HCT116 (cell line): Measurements from ENCODE around the gene STRADA. TPM values are rescaled to one million over a fixed set of nuclear protein-coding genes. Genes with fewer than 3 reads are reported as not detected.

Experiments used
- ATAC-seq: fragments of 200-7000 bp; cut with Tn5 transposase; 2 replicates; pipeline ENCODE4 v1.9.1; 2020; ENCODE audit warnings: mild to moderate bottlenecking, moderate library complexity
- BruUV-seq: library from RNA; stranded (reverse); fragments of 400-500 nt; replicated peaks from 2 replicates; lab custom pipeline; 2021; lab: Mats Ljungman, UMichigan
- CTCF ChIA-PET: fragments of 300-600 bp; sonication (Branson Sonifier 250); formaldehyde crosslinking; loops from one replicate; lab custom pipeline; 2021; ENCODE audit warnings: antibody characterized with exemption; lab: Charles Lee
- POLR2A ChIA-PET: fragments of 300-600, 350-600 bp; sonication (Branson Sonifier 250); formaldehyde crosslinking; loops from one replicate; lab custom pipeline; 2021; ENCODE audit warnings: antibody characterized with exemption; lab: Charles Lee
- RAD21 ChIA-PET, 2 experiments: fragments of 300-600 bp; sonication (Branson Sonifier 250); formaldehyde crosslinking; loops; one replicate each; lab custom pipeline; 2023; ENCODE audit warnings: low total read pairs in 2 of 2; ENCODE audit not compliant: uncharacterized antibody in 2 of 2, unreplicated experiment in 2 of 2, low non-redundant PET in 1 of 2; lab: Charles Lee
- DNase-seq: peaks from one replicate; pipeline ENCODE4 v3.0.0-alpha.2; 2010; ENCODE audit warnings: low read depth, low spot score
- H2AFZ ChIP-seq: fragments of 200-600 bp; shearing (Covaris generic), sonication (generic); 2 replicates; pipeline ENCODE4 v1.6.1; 2017; ENCODE audit warnings: low read depth, mixed run types, mixed read lengths, antibody characterized with exemption, low read length; ENCODE audit not compliant: poor library complexity, severe bottlenecking
- H3K27ac ChIP-seq: 2 replicates; pipeline ENCODE4 v1.5.1; 2012; ENCODE audit warnings: low read depth, low read length
- H3K27me3 ChIP-seq: fragments of 200-600 bp; sonication (generic); 2 replicates; pipeline ENCODE4 v1.6.1; 2016; ENCODE audit warnings: mixed run types, low read length, mixed read lengths; ENCODE audit not compliant: insufficient read depth
- H3K36me3 ChIP-seq, 2 experiments: fragments of 200-500 bp in 1 of 2; fragments of 200-600 bp in 1 of 2; sonication (Bioruptor generic) in 1 of 2; sonication (generic) in 1 of 2; 2 replicates each; pipeline versions ENCODE4 v1.5.1 to v1.6.1; 2014 to 2016; ENCODE audit warnings: low read length in 2 of 2, inconsistent platforms in 1 of 2, mixed read lengths in 1 of 2, mixed run types in 1 of 2; ENCODE audit not compliant: insufficient read depth in 2 of 2, control insufficient read depth in 1 of 2
- H3K4me1 ChIP-seq, 2 experiments: fragments of 200-600 bp in 1 of 2; sonication (generic) in 1 of 2; 2 replicates each; pipeline versions ENCODE4 v1.5.1 to v1.6.1; 2012 to 2017; ENCODE audit warnings: low read length in 2 of 2, inconsistent platforms in 1 of 2, mild to moderate bottlenecking in 1 of 2, mixed read lengths in 1 of 2, mixed run types in 1 of 2, moderate library complexity in 1 of 2; ENCODE audit not compliant: insufficient read depth in 2 of 2, control insufficient read depth in 1 of 2
- H3K4me2 ChIP-seq: fragments of 200-600 bp; sonication (generic); 2 replicates; pipeline ENCODE4 v1.6.1; 2017; ENCODE audit warnings: mixed run types, low read length, mixed read lengths
- H3K4me3 ChIP-seq, 2 experiments: fragments of 200-600 bp in 1 of 2; sonication (generic) in 1 of 2; replicated peaks in 1 of 2; 2 replicates each; pipeline ENCODE4 v1.5.1; 2011 to 2016; ENCODE audit warnings: low read length in 2 of 2, control low read depth in 1 of 2, low read depth in 1 of 2, mild to moderate bottlenecking in 1 of 2, mixed read lengths in 1 of 2, mixed run types in 1 of 2
- H3K79me2 ChIP-seq: fragments of 200-600 bp; sonication (generic); 2 replicates; pipeline ENCODE4 v1.6.1; 2017; ENCODE audit warnings: mild to moderate bottlenecking, mixed run types, low read length, moderate library complexity, mixed read lengths; ENCODE audit not compliant: insufficient read depth
- H3K9ac ChIP-seq: fragments of 200-600 bp; sonication (generic); 2 replicates; pipeline ENCODE4 v1.6.1; 2016; ENCODE audit warnings: low read length, mixed read lengths
- H3K9me2 ChIP-seq: fragments of 200-600 bp; sonication (generic), shearing (Covaris generic); 2 replicates; pipeline ENCODE4 v1.6.1; 2017; ENCODE audit warnings: mixed run types, mild to moderate bottlenecking, moderate library complexity; ENCODE audit not compliant: insufficient read depth
- H3K9me3 ChIP-seq, 2 experiments: fragments of 200-500 bp in 1 of 2; fragments of 200-600 bp in 1 of 2; sonication (Bioruptor generic) in 1 of 2; sonication (generic) in 1 of 2; 2 replicates each; pipeline ENCODE4 v1.6.1; 2014 to 2017; ENCODE audit warnings: low read length in 2 of 2, mixed read lengths in 2 of 2, inconsistent platforms in 1 of 2, low read depth in 1 of 2, mild to moderate bottlenecking in 1 of 2, mixed run types in 1 of 2, moderate library complexity in 1 of 2; ENCODE audit not compliant: control insufficient read depth in 1 of 2, insufficient read depth in 1 of 2
- H4K20me1 ChIP-seq: fragments of 200-600 bp; sonication (generic), shearing (Covaris generic); 2 replicates; pipeline ENCODE4 v1.6.1; 2017; ENCODE audit warnings: mixed run types, mild to moderate bottlenecking, moderate library complexity; ENCODE audit not compliant: insufficient read depth
- POLR2A ChIP-seq: IDR thresholded peaks from 2 replicates; pipeline ENCODE4 v1.7.0; 2011; ENCODE audit warnings: borderline replicate concordance; ENCODE audit not compliant: insufficient read depth, insufficient read length; ENCODE audit errors: extremely low read depth
- POLR2AphosphoS5 ChIP-seq: IDR thresholded peaks from 2 replicates; pipeline ENCODE4 v1.6.1; 2011; ENCODE audit warnings: mild to moderate bottlenecking, low read depth, low read length, moderate library complexity
- RAD21 ChIP-seq: IDR thresholded peaks from 2 replicates; pipeline ENCODE4 v1.6.1; 2012; ENCODE audit warnings: low read depth, mild to moderate bottlenecking
- SRF ChIP-seq: IDR thresholded peaks from 2 replicates; pipeline ENCODE4 v1.6.1; 2012; ENCODE audit warnings: low read depth
- TCF7L2 ChIP-seq: IDR thresholded peaks from 2 replicates; pipeline ENCODE4 v1.7.0; 2011; ENCODE audit warnings: borderline replicate concordance, inconsistent platforms; ENCODE audit not compliant: insufficient read depth, insufficient read length; ENCODE audit errors: extremely low read depth
- YY1 ChIP-seq: IDR thresholded peaks from 2 replicates; pipeline ENCODE4 v1.6.1; 2011; ENCODE audit warnings: low read length, low read depth, moderate library complexity, mild to moderate bottlenecking; ENCODE audit not compliant: insufficient replicate concordance; ENCODE audit errors: extremely low read depth
- intact Hi-C: fragments of 100-400 bp; cut with micrococcal nuclease; formaldehyde crosslinking; loops from 2 replicates; pipeline ENCODE4 v1.10.0; 2022
- total RNA-seq: library from RNA; stranded (reverse); gene quantifications from one replicate; pipeline ENCODE4 v1.2.1, GENCODE V29; 2021; ENCODE audit not compliant: unreplicated experiment
- TF ChIP-seq, protein P1 (sequence below), 3 experiments: fragments of 200-600 bp in 1 of 3; sonication (generic) in 1 of 3; IDR thresholded peaks in 2 of 3; conservative IDR thresholded peaks in 1 of 3; 2 replicates each; pipeline ENCODE4 v1.5.1; 2012 to 2017; ENCODE audit warnings: low read depth in 2 of 3, low read length in 2 of 3, antibody characterized with exemption in 1 of 3, borderline replicate concordance in 1 of 3, control low read depth in 1 of 3, mild to moderate bottlenecking in 1 of 3, mixed read lengths in 1 of 3, mixed run types in 1 of 3, moderate library complexity in 1 of 3; ENCODE audit not compliant: insufficient read depth in 1 of 3
- TF ChIP-seq, protein P2 (sequence below): IDR thresholded peaks from 2 replicates; pipeline ENCODE4 v1.6.1; 2012

The STRADA gene
- total RNA-seq, 1 experiment from 2014 or later: 38.0 TPM

GRCh38 chr17:63698381-63698885, 43.2 kb downstream of the STRADA start (continued):
- TF ChIP-seq, protein P1, sequence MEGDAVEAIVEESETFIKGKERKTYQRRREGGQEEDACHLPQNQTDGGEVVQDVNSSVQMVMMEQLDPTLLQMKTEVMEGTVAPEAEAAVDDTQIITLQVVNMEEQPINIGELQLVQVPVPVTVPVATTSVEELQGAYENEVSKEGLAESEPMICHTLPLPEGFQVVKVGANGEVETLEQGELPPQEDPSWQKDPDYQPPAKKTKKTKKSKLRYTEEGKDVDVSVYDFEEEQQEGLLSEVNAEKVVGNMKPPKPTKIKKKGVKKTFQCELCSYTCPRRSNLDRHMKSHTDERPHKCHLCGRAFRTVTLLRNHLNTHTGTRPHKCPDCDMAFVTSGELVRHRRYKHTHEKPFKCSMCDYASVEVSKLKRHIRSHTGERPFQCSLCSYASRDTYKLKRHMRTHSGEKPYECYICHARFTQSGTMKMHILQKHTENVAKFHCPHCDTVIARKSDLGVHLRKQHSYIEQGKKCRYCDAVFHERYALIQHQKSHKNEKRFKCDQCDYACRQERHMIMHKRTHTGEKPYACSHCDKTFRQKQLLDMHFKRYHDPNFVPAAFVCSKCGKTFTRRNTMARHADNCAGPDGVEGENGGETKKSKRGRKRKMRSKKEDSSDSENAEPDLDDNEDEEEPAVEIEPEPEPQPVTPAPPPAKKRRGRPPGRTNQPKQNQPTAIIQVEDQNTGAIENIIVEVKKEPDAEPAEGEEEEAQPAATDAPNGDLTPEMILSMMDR (IDR thresholded peaks at IDR 0.05 in 2 of 3, conservative IDR thresholded peaks at IDR 0.05 in 1 of 3; ENCODE audit: borderline replicate concordance in 1 of 3, insufficient read depth in 1 of 3, low read depth in 2 of 3, low read length in 2 of 3): no peak
- no peak for TF ChIP-seq TCF7L2
- no peak for TF ChIP-seq RAD21
- TF ChIP-seq, protein P2, sequence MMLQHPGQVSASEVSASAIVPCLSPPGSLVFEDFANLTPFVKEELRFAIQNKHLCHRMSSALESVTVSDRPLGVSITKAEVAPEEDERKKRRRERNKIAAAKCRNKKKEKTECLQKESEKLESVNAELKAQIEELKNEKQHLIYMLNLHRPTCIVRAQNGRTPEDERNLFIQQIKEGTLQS: no peak
- TF ChIP-seq SRF: no peak
- no peak for TF ChIP-seq YY1

DNA sequence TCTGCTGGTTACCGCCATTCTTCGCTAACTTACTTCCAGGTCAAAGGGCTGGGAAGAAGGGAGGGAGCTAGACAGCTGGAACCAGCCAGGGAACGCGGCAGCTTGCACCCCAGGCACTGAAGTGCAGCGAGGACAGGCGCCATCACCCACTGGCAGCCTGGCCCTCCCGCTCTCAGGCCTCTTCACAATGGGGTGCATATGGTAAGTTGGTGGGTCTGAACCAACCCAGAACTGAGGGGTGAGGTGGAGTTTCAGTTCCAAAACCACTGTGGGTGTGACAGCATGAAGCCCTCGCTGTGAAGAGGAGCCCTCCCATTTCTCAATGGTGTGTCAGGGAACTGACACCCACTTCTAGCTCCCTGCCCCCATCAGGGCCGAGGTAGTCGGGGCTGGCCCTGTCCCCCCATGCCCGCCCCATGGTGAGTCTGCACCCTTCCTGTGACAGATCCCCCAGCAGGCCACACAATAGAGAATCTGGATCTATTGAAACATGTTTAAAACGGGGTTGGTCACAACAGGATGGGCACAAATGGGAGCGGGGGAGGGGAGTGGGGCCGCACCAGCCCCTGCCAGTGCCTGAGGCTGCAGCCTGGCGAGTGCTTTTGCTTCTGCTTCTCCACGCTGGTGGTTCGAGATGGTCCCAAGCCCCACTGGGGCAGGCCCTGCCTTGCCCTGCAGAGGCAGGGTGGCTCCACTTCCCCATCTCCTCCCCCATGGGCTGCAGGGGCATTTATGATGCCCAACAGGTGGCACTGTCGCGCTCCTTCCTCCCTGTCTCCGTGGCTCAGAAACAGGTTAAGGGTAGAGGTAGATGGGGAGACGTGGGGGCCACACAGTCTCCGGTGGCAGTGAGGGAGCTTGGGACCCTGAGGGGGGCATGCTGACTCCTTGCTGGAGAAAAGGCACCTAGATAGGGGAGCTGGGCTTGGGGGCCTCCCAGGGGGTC, 44.0 kb downstream of the STRADA start:
- no peaks in the 10 kb centered on the region for H3K9me2 ChIP-seq
- peaks cover 5 to 30% of the 10 kb centered on the region in 2 experiments for H3K4me1 ChIP-seq
- H3K9me3 ChIP-seq: no peaks in the 10 kb centered on the region
- TF ChIP-seq RAD21 (peak; percentile 77), POLR2AphosphoS5 (peak; percentile 23; the same call in 1 of the 2 replicates), POLR2A (no peak)
- TF ChIP-seq, protein P1 (IDR thresholded peaks at IDR 0.05 in 2 of 3, conservative IDR thresholded peaks at IDR 0.05 in 1 of 3; ENCODE audit: borderline replicate concordance in 1 of 3, insufficient read depth in 1 of 3, low read depth in 2 of 3, low read length in 2 of 3): peak; percentile 85 to 89 (median 87)
- H3K9ac ChIP-seq: no peak overlapping the region
- no peaks in the 10 kb centered on the region for H3K27me3 ChIP-seq
- H2AFZ ChIP-seq: no peak overlapping the region
- ATAC-seq (peak; percentile 71), DNase-seq (peak; percentile 27)
- no TSS peak for BruUV-seq
- H3K4me3 ChIP-seq: no peak overlapping the region
- no peak overlapping the region for H3K27ac ChIP-seq
- H3K79me2 ChIP-seq: no peaks in the 10 kb centered on the region
- H3K36me3 ChIP-seq: no peaks in the 10 kb centered on the region
- intact Hi-C loops: loop anchor here (5.0 kb wide), 2 partner anchors 130 to 270 kb away; partner anchors contain the start of genes FTSJ3 and PSMC5
- POLR2A ChIA-PET: interaction anchor here (0.7 kb wide), 1 partner anchor 499 kb away, joined by 3 read pairs; no protein-coding TSS in a partner anchor
- no peak overlapping the region for H3K4me2 ChIP-seq
- RAD21 ChIA-PET: no interaction called here
- H4K20me1 ChIP-seq: no peaks in the 10 kb centered on the region
- CTCF ChIA-PET: interaction anchor here (1.1 to 1.5 kb wide), 7 partner anchors 7 to 272 kb away, joined by 3 to 8 read pairs (median 3); no protein-coding TSS in a partner anchor
